H1 (cell line): Measurements from ENCODE around the gene ACSF2. TPM values are rescaled to one million over a fixed set of nuclear protein-coding genes. Genes with fewer than 3 reads are reported as not detected.

ENCODE experiments used
- CTCF ChIA-PET: fragments of 300-600 bp; sonication (Branson Sonifier 250); formaldehyde crosslinking; loops from one replicate; lab custom pipeline; 2021; ENCODE audit not compliant: partially characterized antibody; lab: Charles Lee
- POLR2A ChIA-PET: fragments of 300-600 bp; sonication (Branson Sonifier 250); formaldehyde crosslinking; loops from one replicate; lab custom pipeline; 2021; ENCODE audit warnings: inconsistent platforms; ENCODE audit not compliant: partially characterized antibody; lab: Charles Lee
- DNase-seq, 2 experiments: peaks; one replicate each; pipeline versions ENCODE4 v3.0.0 to v3.0.0-alpha.2; 2010 to 2022; ENCODE audit warnings: low spot score in 2 of 2, low read depth in 1 of 2, mixed read lengths in 1 of 2
- FAIRE-seq: peaks from 2 replicates; lab custom pipeline; 2011; peaks lifted over from hg19 to GRCh38; lab: Jason Lieb, UNC
- H2AFZ ChIP-seq: 2 replicates; pipeline ENCODE4 v1.8.1; 2012; ENCODE audit warnings: low read length, inconsistent platforms
- H2AK5ac ChIP-seq: 2 replicates; pipeline ENCODE4 v1.6.1; 2013; ENCODE audit warnings: low read depth, low read length
- H2BK120ac ChIP-seq: replicated peaks from 2 replicates; pipeline ENCODE3; 2013; ENCODE audit warnings: low read depth, low read length, inconsistent platforms
- H2BK12ac ChIP-seq: 2 replicates; pipeline ENCODE4 v1.6.1; 2013; ENCODE audit warnings: low read depth, low read length
- H2BK15ac ChIP-seq: 2 replicates; pipeline ENCODE4 v1.6.1; 2013; ENCODE audit warnings: low read length
- H2BK20ac ChIP-seq: 2 replicates; pipeline ENCODE4 v1.6.1; 2013; ENCODE audit warnings: low read length
- H2BK5ac ChIP-seq: 2 replicates; pipeline ENCODE4 v1.6.1; 2013; ENCODE audit warnings: low read depth, low read length
- H3K14ac ChIP-seq: 2 replicates; pipeline ENCODE4 v1.6.1; 2013; ENCODE audit warnings: inconsistent platforms; ENCODE audit not compliant: insufficient read length
- H3K18ac ChIP-seq: 2 replicates; pipeline ENCODE4 v1.6.1; 2013; ENCODE audit warnings: low read length; ENCODE audit errors: extremely low read depth
- H3K23ac ChIP-seq: 2 replicates; pipeline ENCODE4 v1.6.1; 2013; ENCODE audit warnings: inconsistent platforms; ENCODE audit not compliant: insufficient read length
- H3K23me2 ChIP-seq: 2 replicates; pipeline ENCODE4 v1.6.1; 2013; ENCODE audit warnings: low read depth, low read length
- H3K27ac ChIP-seq: 2 replicates; pipeline ENCODE4 v1.6.1; 2011; ENCODE audit warnings: low read depth, low read length, inconsistent platforms
- H3K27me3 ChIP-seq, 4 experiments: replicated peaks in 1 of 4; 1 replicate in 1 of 4; 2 replicates in 3 of 4; pipeline versions ENCODE4 v1.6.1 to v1.8.1; 2011 to 2013; ENCODE audit warnings: low read length in 3 of 4, mild to moderate bottlenecking in 3 of 4, inconsistent platforms in 2 of 4, mixed read lengths in 2 of 4, moderate library complexity in 1 of 4; ENCODE audit not compliant: control insufficient read depth in 3 of 4, insufficient read depth in 3 of 4; ENCODE audit errors: extremely low read depth in 1 of 4
- H3K36me3 ChIP-seq, 4 experiments: 2 replicates each; pipeline versions ENCODE4 v1.6.1 to v1.8.1; 2011 to 2013; ENCODE audit warnings: mild to moderate bottlenecking in 4 of 4, low read length in 3 of 4, moderate library complexity in 2 of 4, control low read depth in 1 of 4, inconsistent platforms in 1 of 4; ENCODE audit not compliant: insufficient read depth in 4 of 4, control insufficient read depth in 2 of 4
- H3K4ac ChIP-seq: replicated peaks from 2 replicates; pipeline ENCODE3; 2013; ENCODE audit warnings: low read length, low read depth, mixed read lengths, inconsistent platforms; ENCODE audit not compliant: insufficient read length
- H3K4me1 ChIP-seq, 4 experiments: replicated peaks in 1 of 4; 1 replicate in 1 of 4; 2 replicates in 3 of 4; pipeline versions ENCODE4 v1.6.1 to v1.8.1; 2011 to 2013; ENCODE audit warnings: low read length in 3 of 4, inconsistent platforms in 2 of 4, mixed read lengths in 1 of 4; ENCODE audit not compliant: insufficient read depth in 4 of 4, control insufficient read depth in 3 of 4
- H3K4me2 ChIP-seq, 2 experiments: 2 replicates each; pipeline versions ENCODE4 v1.6.1 to v1.8.1; 2011 to 2013; ENCODE audit warnings: low read depth in 2 of 2, low read length in 2 of 2, control low read depth in 1 of 2, inconsistent platforms in 1 of 2, mild to moderate bottlenecking in 1 of 2; ENCODE audit not compliant: insufficient read depth in 1 of 2
- H3K4me3 ChIP-seq, 4 experiments: fragments of 200-600, 300-600 bp in 1 of 4; sonication (generic), shearing (Covaris generic), sonication (Bioruptor Twin) in 1 of 4; 2 replicates each; pipeline versions ENCODE4 v1.5.1 to v1.8.1; 2011 to 2016; ENCODE audit warnings: low read length in 4 of 4, low read depth in 3 of 4, control low read depth in 2 of 4, inconsistent platforms in 2 of 4, mild to moderate bottlenecking in 2 of 4, mixed read lengths in 1 of 4, moderate library complexity in 1 of 4; ENCODE audit not compliant: insufficient read depth in 2 of 4; ENCODE audit errors: extremely low read depth in 1 of 4
- H3K56ac ChIP-seq: replicated peaks from 2 replicates; pipeline ENCODE3; 2013; ENCODE audit warnings: low read depth, mild to moderate bottlenecking, mixed read lengths, low read length, inconsistent platforms; ENCODE audit not compliant: insufficient read length
- H3K79me1 ChIP-seq: 2 replicates; pipeline ENCODE4 v1.6.1; 2013; ENCODE audit warnings: low read depth, low read length, control low read depth
- H3K79me2 ChIP-seq, 2 experiments: 2 replicates each; pipeline versions ENCODE4 v1.6.1 to v1.8.1; 2012 to 2013; ENCODE audit warnings: low read length in 2 of 2, mild to moderate bottlenecking in 2 of 2, inconsistent platforms in 1 of 2; ENCODE audit not compliant: insufficient read depth in 2 of 2, control insufficient read depth in 1 of 2
- H3K9ac ChIP-seq, 4 experiments: replicated peaks in 1 of 4; 1 replicate in 1 of 4; 2 replicates in 3 of 4; pipeline versions ENCODE4 v1.6.1 to v1.8.1; 2011 to 2013; ENCODE audit warnings: low read depth in 3 of 4, low read length in 3 of 4, control low read depth in 2 of 4, mild to moderate bottlenecking in 2 of 4, moderate library complexity in 2 of 4, inconsistent platforms in 1 of 4; ENCODE audit errors: extremely low read depth in 1 of 4
- H3K9me3 ChIP-seq, 2 experiments: 2 replicates each; pipeline versions ENCODE4 v1.6.1 to v1.8.1; 2012 to 2013; ENCODE audit warnings: mild to moderate bottlenecking in 2 of 2, moderate library complexity in 2 of 2, control low read depth in 1 of 2, inconsistent platforms in 1 of 2, low read depth in 1 of 2, low read length in 1 of 2, mixed read lengths in 1 of 2; ENCODE audit not compliant: insufficient read depth in 2 of 2
- H4K20me1 ChIP-seq, 2 experiments: replicated peaks in 1 of 2; 2 replicates each; pipeline versions ENCODE3 to v1.8.1; 2011 to 2013; ENCODE audit warnings: inconsistent platforms in 2 of 2, low read length in 2 of 2, mild to moderate bottlenecking in 1 of 2; ENCODE audit not compliant: insufficient read depth in 2 of 2, control insufficient read depth in 1 of 2
- H4K5ac ChIP-seq: 2 replicates; pipeline ENCODE4 v1.6.1; 2013; ENCODE audit warnings: low read length, low read depth, mixed read lengths, inconsistent platforms; ENCODE audit not compliant: insufficient read length
- H4K8ac ChIP-seq: 2 replicates; pipeline ENCODE4 v1.8.0; 2013; ENCODE audit warnings: mild to moderate bottlenecking, moderate library complexity, low read length, inconsistent platforms; ENCODE audit not compliant: insufficient read depth; ENCODE audit errors: extremely low read depth
- H4K91ac ChIP-seq: replicated peaks from 2 replicates; pipeline ENCODE3; 2013; ENCODE audit warnings: low read length, mixed read lengths, inconsistent platforms; ENCODE audit not compliant: insufficient read length
- CBX8 ChIP-seq: fragments of 300-800, 300-1000 bp; sonication (generic); IDR thresholded peaks from 2 replicates; pipeline ENCODE4 v1.7.1; 2016; ENCODE audit warnings: low read depth, low read length, borderline replicate concordance
- CREB1 ChIP-seq: IDR thresholded peaks from 2 replicates; pipeline ENCODE4 v1.6.1; 2012; ENCODE audit warnings: inconsistent platforms
- CTCF ChIP-seq, 3 experiments: IDR thresholded peaks; 1 replicate in 2 of 3; 2 replicates in 1 of 3; pipeline versions ENCODE4 v1.5.1 to v1.6.1; 2011; ENCODE audit warnings: low read length in 3 of 3, mild to moderate bottlenecking in 3 of 3, inconsistent platforms in 2 of 3, low read depth in 1 of 3, moderate library complexity in 1 of 3; ENCODE audit not compliant: insufficient read depth in 1 of 3; ENCODE audit errors: control extremely low read depth in 1 of 3
- POLR2AphosphoS5 ChIP-seq: IDR thresholded peaks from 2 replicates; pipeline ENCODE4 v1.6.1; 2011; ENCODE audit warnings: low read depth, low read length
- SAP30 ChIP-seq: fragments of 300-600 bp; sonication (generic); IDR thresholded peaks from 2 replicates; pipeline ENCODE4 v1.7.1; 2012; ENCODE audit warnings: low read length, moderate library complexity, mild to moderate bottlenecking, inconsistent platforms; ENCODE audit not compliant: insufficient read depth, insufficient replicate concordance
- SIRT6 ChIP-seq: IDR thresholded peaks from one replicate; pipeline ENCODE4 v1.7.1; 2012; ENCODE audit warnings: low read length, inconsistent platforms
- SIX5 ChIP-seq: IDR thresholded peaks from 2 replicates; pipeline ENCODE4 v1.6.1; 2011; ENCODE audit warnings: mild to moderate bottlenecking, low read depth, low read length
- TEAD4 ChIP-seq: IDR thresholded peaks from 2 replicates; pipeline ENCODE4 v1.6.1; 2012; ENCODE audit warnings: low read depth, low read length, inconsistent platforms, mixed read lengths
- USF2 ChIP-seq: IDR thresholded peaks from 2 replicates; pipeline ENCODE4 v1.6.1; 2011; ENCODE audit warnings: low read length, improper control_type of control experiment
- WGBS, 2 experiments: shearing (Covaris generic) in 1 of 2; methylation state at CpG; one replicate each; pipeline versions ENCODE4 v1.1.6 to v1.1.7; 2013 to 2015; ENCODE audit warnings: low lambda C conversion rate in 2 of 2, mixed read lengths in 2 of 2, inconsistent platforms in 1 of 2, low coverage in 1 of 2, missing lambda C conversion rate in 1 of 2; ENCODE audit not compliant: insufficient replicate concordance in 2 of 2, insufficient coverage in 1 of 2, insufficient read length in 1 of 2; ENCODE audit errors: extremely low coverage in 1 of 2, missing lambda C conversion rate in 1 of 2; 5-methylcytosine and 5-hydroxymethylcytosine counted together
- polyA plus RNA-seq, 7 experiments: library from polyadenylated mRNA; depleted of rRNA in 3 of 7; stranded (reverse) in 5 of 7; unstranded in 2 of 7; fragments of >200 nt in 5 of 7; fragments of 200-250 nt in 2 of 7; gene quantifications; 1 replicate in 5 of 7; 2 replicates in 1 of 7; 4 replicates in 1 of 7; pipeline versions ENCODE4 v1.2.1 to v1.2.3, GENCODE V29; 2011 to 2013; ENCODE audit warnings: missing spikeins in 2 of 7, mixed read lengths in 2 of 7
- total RNA-seq: library from RNA; stranded (reverse); fragmentation: NEBNext Ultra II Directional; extraction: Animal tissue kit (Norgen Biotek cat#: 25700); gene quantifications from 2 replicates; pipeline ENCODE4 v1.2.1, GENCODE V29; 2021

Gene ACSF2
- total and polyA plus RNA-seq, 2 of the 8 experiments (the other 6 are each of a cell fraction or from before 2014, with no cell fraction given): 14.5 to 16.3 TPM

GRCh38 chr17:50420419-50421112, 5.5 kb upstream of the ACSF2 start:
- H3K79me1 ChIP-seq: no peaks in the 10 kb centered on the region
- H3K27ac ChIP-seq: no peak overlapping the region
- TF ChIP-seq POLR2AphosphoS5 (no peak), USF2 (no peak), SIRT6 (no peak), TEAD4 (no peak), SAP30 (no peak), SIX5 (no peak), CBX8 (no peak), CTCF (IDR thresholded peaks at IDR 0.05; ENCODE audit: control extremely low read depth in 1 of 3, insufficient read depth in 1 of 3, low read depth in 1 of 3, low read length in 3 of 3) (no peak), CREB1 (no peak)

More at GRCh38 chr17:50420419-50421112, 5.5 kb upstream of the ACSF2 start:
- DNase-seq (no peak), FAIRE-seq (no peak)
- Histone ChIP-seq H2BK20ac (no peak overlapping the region), H2BK15ac (no peak overlapping the region), H2BK12ac (no peak overlapping the region), H3K4ac (no peak overlapping the region), H2BK5ac (no peak overlapping the region), H3K27me3 (peaks cover 0 to 2% (median 0%) of the 10 kb centered on the region in 4 experiments; a peak in 3 of 7 replicates), H3K23ac (no peak overlapping the region), H3K14ac (no peak overlapping the region), H4K20me1 (no peaks in the 10 kb centered on the region), H4K91ac (no peak overlapping the region), H3K79me2 (no peaks in the 10 kb centered on the region), H4K8ac (no peak overlapping the region), H4K5ac (no peak overlapping the region), H3K4me3 (no peak overlapping the region), H3K36me3 (no peaks in the 10 kb centered on the region), H3K4me1 (peaks cover 0 to 5% (median 3%) of the 10 kb centered on the region in 4 experiments; a peak in 4 of 7 replicates), H3K4me2 (no peak overlapping the region), H3K18ac (no peak overlapping the region), H2AFZ (no peak overlapping the region), H3K9ac (no peak overlapping the region), H3K56ac (no peak overlapping the region), H3K23me2 (peaks cover 2% of the 10 kb centered on the region; the same call in 1 of the 2 replicates), H3K9me3 (peaks cover 3% of the 10 kb centered on the region in 2 experiments; a peak in 1 of 4 replicates), H2AK5ac (no peak overlapping the region), H2BK120ac (no peak overlapping the region)
- WGBS, 2 experiments: 98% methylated on average over 6 of the region's 6 CpGs; no CpG with 5 or more reads in 1 of the 2 experiments
- POLR2A ChIA-PET: no interaction called here
- CTCF ChIA-PET: interaction anchor here (0.6 to 1.1 kb wide), 2 partner anchors 23 to 95 kb away, joined by 3 to 4 read pairs; no protein-coding TSS in a partner anchor
